Mesangial cell (primary cell): Measurements from ENCODE around the gene SLC5A6. TPM values are rescaled to one million over a fixed set of nuclear protein-coding genes. Genes with fewer than 3 reads are reported as not detected.

Experiments
- total RNA-seq: library from RNA; depleted of rRNA; stranded (reverse); fragments of >200 nt; gene quantifications from 2 replicates; pipeline ENCODE4 v1.2.3, GENCODE V29; 2015

SLC5A6 gene
- total RNA-seq: 28.4 and 63.9 TPM in 2 replicates

DNA sequence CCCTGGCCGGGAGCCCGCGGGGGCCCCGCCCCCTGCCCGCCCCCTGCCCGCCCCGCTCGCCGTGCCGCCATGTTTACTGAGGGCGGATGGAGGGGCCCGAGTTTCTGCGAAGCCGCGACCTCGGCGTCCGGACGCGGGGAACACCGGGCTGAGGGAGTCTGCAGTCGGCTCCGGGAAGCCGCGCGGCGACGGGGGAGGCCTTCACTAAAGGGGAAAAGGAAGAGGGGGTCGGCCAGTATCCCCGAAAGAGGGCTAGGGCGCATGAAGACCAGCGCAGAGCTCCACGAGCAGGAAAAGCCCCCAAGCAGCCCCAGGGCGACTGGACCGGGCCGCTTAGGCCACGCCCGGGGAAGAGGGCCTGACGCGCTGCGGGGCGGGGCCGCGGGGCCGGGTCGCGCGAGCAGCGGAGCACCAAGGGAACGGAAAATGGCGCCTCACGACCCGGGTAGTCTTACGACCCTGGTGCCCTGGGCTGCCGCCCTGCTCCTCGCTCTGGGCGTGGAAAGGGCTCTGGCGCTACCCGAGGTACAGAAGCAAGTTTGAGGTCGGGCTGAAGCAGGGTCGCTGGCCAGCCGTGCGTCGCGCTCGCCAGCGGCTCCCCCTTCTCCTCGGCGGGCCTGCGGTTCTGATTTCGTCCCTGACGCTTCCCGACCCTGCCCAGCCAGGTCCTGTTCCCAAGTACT, at the start of gene SLC5A6, which contains the start of gene ATRAID:
SLC5A6 (minus strand) TSS at position 326 of the 683 bp plus-strand sequence. CDS start 4,618 bp downstream, outside the sequence.
ATRAID (plus strand) TSS at position 99 of the 683 bp plus-strand sequence; CDS start at position 427, 328 bp downstream.

DNA sequence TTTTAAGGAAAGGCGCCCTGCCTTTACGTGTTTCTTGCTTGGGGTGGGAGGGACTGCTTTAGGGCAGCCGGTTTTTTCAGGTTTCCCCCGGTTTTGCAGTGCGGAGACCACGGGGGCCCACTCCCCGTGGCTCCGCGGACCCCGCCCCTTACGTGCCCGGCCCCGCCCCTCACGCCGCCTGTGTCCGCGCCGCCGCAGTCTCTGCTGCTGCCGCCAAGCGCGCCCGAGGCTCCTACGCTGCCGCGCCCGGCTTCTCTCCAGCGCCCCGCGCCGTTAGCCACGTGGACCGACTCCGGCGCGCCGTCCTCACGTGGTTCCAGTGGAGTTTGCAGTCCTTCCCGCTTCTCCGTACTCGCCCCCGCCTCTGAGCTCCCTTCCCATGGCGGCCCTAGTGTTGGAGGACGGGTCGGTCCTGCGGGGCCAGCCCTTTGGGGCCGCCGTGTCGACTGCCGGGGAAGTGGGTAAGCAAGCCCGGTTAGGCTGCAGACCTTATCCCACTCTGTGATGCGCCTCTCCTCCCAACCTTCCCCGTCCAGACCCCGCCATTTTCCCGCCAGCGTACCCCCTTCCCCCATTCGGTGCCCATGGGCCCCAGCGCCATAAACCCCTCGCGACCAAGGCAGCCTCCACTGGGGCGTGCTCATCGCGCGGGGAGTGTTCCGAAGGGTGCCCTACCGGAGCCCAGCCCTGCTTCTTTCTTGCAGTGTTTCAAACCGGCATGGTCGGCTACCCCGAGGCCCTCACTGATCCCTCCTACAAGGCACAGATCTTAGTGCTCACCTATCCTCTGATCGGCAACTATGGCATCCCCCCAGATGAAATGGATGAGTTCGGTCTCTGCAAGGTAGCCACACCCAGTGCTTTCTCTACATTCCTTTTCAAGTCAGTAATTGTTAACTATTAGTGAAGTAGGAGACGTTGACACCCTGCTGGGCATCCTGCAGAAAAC, 5.4 kb upstream of the SLC5A6 start, which contains the start of gene CAD:
CAD (plus strand) TSS at position 197 of the 949 bp plus-strand sequence; CDS start at position 380, 183 bp downstream.

Other genes with a start within 250 kb of the SLC5A6 start
- 1.3 and 2.0 TPM in 2 replicates for gene MAPRE3, start 241.6 kb downstream of the SLC5A6 start, total RNA-seq
- gene TMEM214, start 179.3 kb downstream of the SLC5A6 start, total RNA-seq: 44.6 and 49.4 TPM in 2 replicates
- gene AGBL5, start 160.6 kb downstream of the SLC5A6 start, total RNA-seq: 18.1 and 33.8 TPM in 2 replicates
- gene OST4, start 140.6 kb downstream of the SLC5A6 start, total RNA-seq: 419 and 436 TPM in 2 replicates
- gene EMILIN1, start 133.7 kb downstream of the SLC5A6 start, total RNA-seq: 15.2 and 79.6 TPM in 2 replicates
- 2.5 and 5.4 TPM in 2 replicates for gene KHK, start 125.5 kb downstream of the SLC5A6 start, total RNA-seq
- 2.4 and 2.5 TPM in 2 replicates for gene CGREF1, start 93.1 kb downstream of the SLC5A6 start, total RNA-seq
- gene ABHD1, start 88.5 kb downstream of the SLC5A6 start, total RNA-seq: 0.16 and 0.89 TPM in 2 replicates
- 41.6 and 72.5 TPM in 2 replicates for gene PREB, start 77.6 kb downstream of the SLC5A6 start, total RNA-seq
- gene PRR30, start 72.9 kb downstream of the SLC5A6 start, total RNA-seq: not detected in 2 replicates
- gene TCF23, start 63.3 kb downstream of the SLC5A6 start, total RNA-seq: not detected in 2 replicates
- 164 and 249 TPM in 2 replicates for gene ATRAID, start 227 bp downstream of the SLC5A6 start, total RNA-seq
- 66.8 and 124 TPM in 2 replicates for gene CAD, start 5.1 kb upstream of the SLC5A6 start, total RNA-seq
- gene SLC30A3, start 50.8 kb upstream of the SLC5A6 start, total RNA-seq: under 0.01 TPM in 1 of 2 replicates, not detected in the other
- not detected in 2 replicates for gene DNAJC5G, start 63.2 kb upstream of the SLC5A6 start, total RNA-seq
- not detected in 2 replicates for gene TRIM54, start 70.2 kb upstream of the SLC5A6 start, total RNA-seq
- gene UCN, start 96.2 kb upstream of the SLC5A6 start, total RNA-seq: 0.65 and 0.76 TPM in 2 replicates
- 79.0 and 79.9 TPM in 2 replicates for gene MPV17, start 110.8 kb upstream of the SLC5A6 start, total RNA-seq
- gene GTF3C2, start 144.5 kb upstream of the SLC5A6 start, total RNA-seq: 44.4 and 49.5 TPM in 2 replicates
- 27.0 and 33.4 TPM in 2 replicates for gene EIF2B4, start 158.1 kb upstream of the SLC5A6 start, total RNA-seq
- 148 and 150 TPM in 2 replicates for gene SNX17, start 158.3 kb upstream of the SLC5A6 start, total RNA-seq
- 6.7 and 12.9 TPM in 2 replicates for gene ZNF513, start 168.5 kb upstream of the SLC5A6 start, total RNA-seq
- 66.2 and 153 TPM in 2 replicates for gene PPM1G, start 197.3 kb upstream of the SLC5A6 start, total RNA-seq
- 81.2 and 88.4 TPM in 2 replicates for gene NRBP1, start 216.4 kb upstream of the SLC5A6 start, total RNA-seq
- 0.49 and 8.9 TPM in 2 replicates for gene KRTCAP3, start 230.1 kb upstream of the SLC5A6 start, total RNA-seq